ENCODE measurements around the gene HCN3. TPM values are rescaled to one million over a fixed set of nuclear protein-coding genes. Genes with fewer than 3 reads are reported as not detected.
A peak's percentile ranks its signal among the peaks of the same experiment; 100 is the strongest.

Gene HCN3
- total RNA-seq, 6 experiments from 2014 or later: 1.3 to 1.6 (median 1.5) TPM

DNA sequence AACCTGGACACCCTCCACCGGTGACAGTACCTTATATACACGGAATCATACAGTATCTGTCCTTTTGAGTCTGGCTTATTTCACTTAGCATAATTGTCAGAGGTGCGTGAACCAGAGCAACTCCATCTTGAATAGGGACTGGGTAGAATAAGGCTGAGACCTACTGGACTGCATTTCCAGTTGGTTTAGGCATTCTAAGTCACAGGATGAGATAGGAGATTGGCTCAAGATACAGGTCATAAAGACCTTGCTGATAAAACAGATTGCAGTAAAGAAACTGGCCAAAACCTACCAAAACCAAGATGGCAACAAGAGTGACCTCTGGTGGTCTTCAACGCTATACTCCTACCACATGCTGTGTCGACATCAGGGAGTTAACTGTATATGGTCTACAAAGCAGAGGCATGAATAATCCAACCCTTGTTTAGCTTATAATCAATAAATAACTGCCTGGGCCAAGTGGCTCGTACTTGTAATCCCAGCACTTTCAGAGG, 30.0 kb downstream of the HCN3 start:
- 0 out of 2 replicates have a peak, but pooled peaks cover 4% of the 10 kb centered on the region for H3K36me3 Mint-ChIP-seq (ENCODE audit: low read depth)
- DNase-seq: peak; percentile 42
- H3K9me3 Mint-ChIP-seq: no peaks in the 10 kb centered on the region
- peak overlapping the region; percentile 59; the same call in 1 of the 2 replicates for H3K27ac Mint-ChIP-seq
- TF ChIP-seq, protein P1, sequence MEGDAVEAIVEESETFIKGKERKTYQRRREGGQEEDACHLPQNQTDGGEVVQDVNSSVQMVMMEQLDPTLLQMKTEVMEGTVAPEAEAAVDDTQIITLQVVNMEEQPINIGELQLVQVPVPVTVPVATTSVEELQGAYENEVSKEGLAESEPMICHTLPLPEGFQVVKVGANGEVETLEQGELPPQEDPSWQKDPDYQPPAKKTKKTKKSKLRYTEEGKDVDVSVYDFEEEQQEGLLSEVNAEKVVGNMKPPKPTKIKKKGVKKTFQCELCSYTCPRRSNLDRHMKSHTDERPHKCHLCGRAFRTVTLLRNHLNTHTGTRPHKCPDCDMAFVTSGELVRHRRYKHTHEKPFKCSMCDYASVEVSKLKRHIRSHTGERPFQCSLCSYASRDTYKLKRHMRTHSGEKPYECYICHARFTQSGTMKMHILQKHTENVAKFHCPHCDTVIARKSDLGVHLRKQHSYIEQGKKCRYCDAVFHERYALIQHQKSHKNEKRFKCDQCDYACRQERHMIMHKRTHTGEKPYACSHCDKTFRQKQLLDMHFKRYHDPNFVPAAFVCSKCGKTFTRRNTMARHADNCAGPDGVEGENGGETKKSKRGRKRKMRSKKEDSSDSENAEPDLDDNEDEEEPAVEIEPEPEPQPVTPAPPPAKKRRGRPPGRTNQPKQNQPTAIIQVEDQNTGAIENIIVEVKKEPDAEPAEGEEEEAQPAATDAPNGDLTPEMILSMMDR (IDR thresholded peaks at IDR 0.05): peak; percentile 68; the same call in 1 of the 2 replicates
- H3K4me3 Mint-ChIP-seq: no peak overlapping the region
- H3K27me3 Mint-ChIP-seq (ENCODE audit: insufficient read depth): peaks cover 10% of the 10 kb centered on the region
- H3K4me1 Mint-ChIP-seq (ENCODE audit: low read depth): peaks cover 24% of the 10 kb centered on the region

GRCh38 chr1:155308493-155309422, 31.5 kb downstream of the HCN3 start, which contains the start of gene FDPS:
FDPS (plus strand) TSS chr1:155308866; CDS start chr1:155309790, 924 bp downstream.
- Mint-ChIP-seq H3K27me3 (ENCODE audit: insufficient read depth) (peaks cover 10% of the 10 kb centered on the region), H3K36me3 (ENCODE audit: low read depth) (0 out of 2 replicates have a peak, but pooled peaks cover 4% of the 10 kb centered on the region), H3K9me3 (no peaks in the 10 kb centered on the region), H3K27ac (peak within 1 kb of the TSS; percentile 95), H3K4me1 (ENCODE audit: low read depth) (peaks cover 31% of the 10 kb centered on the region), H3K4me3 (peak within 1 kb of the TSS; percentile 99)
- peak; percentile 99 for DNase-seq
- TF ChIP-seq, protein P1 (IDR thresholded peaks at IDR 0.05): peak; percentile 27; the same call in 1 of the 2 replicates

GRCh38 chr1:155309423-155310021, 32.3 kb downstream of the HCN3 start:
- TF ChIP-seq, protein P1 (IDR thresholded peaks at IDR 0.05): no peak
- peak overlapping the region; percentile 95 for H3K27ac Mint-ChIP-seq
- H3K36me3 Mint-ChIP-seq (ENCODE audit: low read depth): 0 out of 2 replicates have a peak, but pooled peaks cover 4% of the 10 kb centered on the region
- DNase-seq: no peak
- H3K9me3 Mint-ChIP-seq: no peaks in the 10 kb centered on the region
- peaks cover 9% of the 10 kb centered on the region for H3K27me3 Mint-ChIP-seq (ENCODE audit: insufficient read depth)
- peak overlapping the region; percentile 99 for H3K4me3 Mint-ChIP-seq
- peaks cover 31% of the 10 kb centered on the region for H3K4me1 Mint-ChIP-seq (ENCODE audit: low read depth)

DNA sequence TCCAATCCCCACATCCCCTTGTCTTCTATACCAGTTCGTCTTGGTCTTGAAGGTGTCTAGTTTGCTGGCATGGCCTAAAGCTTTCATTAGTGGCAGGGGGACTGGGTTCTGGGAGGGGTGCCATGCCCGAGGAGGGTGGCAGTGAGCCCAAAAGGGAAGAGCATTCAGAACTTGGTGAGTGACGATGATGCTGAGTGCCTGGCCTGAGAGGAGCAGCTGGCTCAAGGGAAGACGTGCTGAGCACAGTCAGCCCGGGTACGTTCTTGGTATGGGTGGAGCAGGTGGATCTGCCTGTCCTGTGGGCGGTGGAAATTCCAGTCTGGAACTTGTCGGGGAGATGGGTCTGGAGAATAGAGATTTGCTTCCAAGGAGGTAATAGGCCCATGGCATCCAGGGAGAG, 36.0 kb downstream of the HCN3 start:
- Mint-ChIP-seq H3K9me3 (no peaks in the 10 kb centered on the region), H3K27ac (peak overlapping the region; percentile 32; the same call in 1 of the 2 replicates), H3K36me3 (ENCODE audit: low read depth) (0 out of 2 replicates have a peak, but pooled peaks cover 4% of the 10 kb centered on the region), H3K27me3 (ENCODE audit: insufficient read depth) (peaks cover 1% of the 10 kb centered on the region), H3K4me3 (no peak overlapping the region; the same call in 1 of the 2 replicates), H3K4me1 (ENCODE audit: low read depth) (peaks cover 22% of the 10 kb centered on the region)
- no peak for DNase-seq
- TF ChIP-seq, protein P1 (IDR thresholded peaks at IDR 0.05): no peak

- H3K27ac Mint-ChIP-seq: no peak overlapping the region
- peaks cover 2% of the 10 kb centered on the region for H3K27me3 Mint-ChIP-seq (ENCODE audit: insufficient read depth)
- H3K4me3 Mint-ChIP-seq: no peak overlapping the region
- peaks cover 29% of the 10 kb centered on the region for H3K4me1 Mint-ChIP-seq (ENCODE audit: low read depth)
- TF ChIP-seq, protein P1 (IDR thresholded peaks at IDR 0.05): no peak
- H3K36me3 Mint-ChIP-seq (ENCODE audit: low read depth): no peaks in the 10 kb centered on the region
- no peak for DNase-seq
- no peaks in the 10 kb centered on the region for H3K9me3 Mint-ChIP-seq
Measured at GRCh38 chr1:155316922-155317321, 39.7 kb downstream of the HCN3 start.

Data from HFFc6 (cell line).